HAP-1 (cell line): ENCODE data around the gene C4orf17.
A peak's percentile ranks its signal among the peaks of the same experiment; 100 is the strongest.

Source experiments
- DNase-seq, 2 experiments: peaks; one replicate each; pipeline ENCODE4 v3.0.0-alpha.2; 2016 to 2020; ENCODE audit warnings: low spot score in 2 of 2
- H3K27me3 ChIP-seq: fragments of 250-450 bp; sonication (Bioruptor Pico); 2 replicates; pipeline ENCODE4 v1.5.1; 2020; ENCODE audit warnings: low read depth, mild to moderate bottlenecking, moderate library complexity
- H3K36me3 ChIP-seq: fragments of 250-450 bp; sonication (Bioruptor Pico); replicated peaks from 2 replicates; pipeline ENCODE4 v1.5.1; 2020; ENCODE audit warnings: mild to moderate bottlenecking
- H3K4me1 ChIP-seq: fragments of 250-450 bp; sonication (Bioruptor Pico); 2 replicates; pipeline ENCODE4 v1.5.1; 2020; ENCODE audit warnings: mild to moderate bottlenecking
- H3K4me3 ChIP-seq: fragments of 250-450 bp; sonication (Bioruptor Pico); 2 replicates; pipeline ENCODE4 v1.5.1; 2020; ENCODE audit warnings: mild to moderate bottlenecking, moderate library complexity
- H3K9me3 ChIP-seq: fragments of 250-450 bp; sonication (Bioruptor Pico); 2 replicates; pipeline ENCODE4 v1.5.1; 2020; ENCODE audit warnings: mild to moderate bottlenecking, moderate library complexity
- in situ Hi-C: fragments of 300-500 bp; cut with MboI; formaldehyde crosslinking; loops from 3 replicates; pipeline ENCODE4 v1.14.3; 2020; ENCODE audit warnings: low sequenced_read_pairs, inconsistent platforms, mixed read lengths

Gene C4orf17

DNA sequence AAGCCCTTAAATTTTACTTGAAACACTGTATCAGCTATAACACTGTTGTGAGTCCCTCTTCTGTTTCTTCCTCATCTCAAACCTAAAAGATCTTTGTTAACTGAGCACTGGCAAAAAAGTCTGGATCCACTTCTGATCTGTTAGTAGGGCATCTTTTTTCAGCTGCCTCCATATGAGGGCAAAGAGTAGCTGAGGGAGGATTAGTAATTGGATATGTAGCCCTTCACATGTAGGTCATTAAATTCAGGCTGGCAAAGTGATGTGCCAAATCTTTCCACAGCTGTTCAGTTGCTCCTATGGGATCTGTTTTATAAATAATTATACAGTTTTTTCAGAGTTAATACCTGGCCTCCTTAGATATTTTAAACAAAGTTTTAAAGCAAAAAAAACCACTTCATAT lies 54.1 kb downstream of the C4orf17 start:
- Histone ChIP-seq H3K27me3 (no peaks in the 10 kb centered on the region), H3K36me3 (no peaks in the 10 kb centered on the region), H3K9me3 (no peaks in the 10 kb centered on the region), H3K4me3 (no peak overlapping the region), H3K4me1 (no peaks in the 10 kb centered on the region; the same call in 1 of the 2 replicates)
- in situ Hi-C loops: loop anchor here (5.0 kb wide), 1 partner anchor 242 kb away; no protein-coding TSS in a partner anchor
- no peak for DNase-seq

- in situ Hi-C loops: no loop called here
- Histone ChIP-seq H3K27me3 (no peaks in the 10 kb centered on the region), H3K36me3 (no peaks in the 10 kb centered on the region), H3K9me3 (no peaks in the 10 kb centered on the region), H3K4me3 (no peak overlapping the region), H3K4me1 (no peaks in the 10 kb centered on the region; the same call in 1 of the 2 replicates)
- DNase-seq: no peak
These were observed 61.1 kb downstream of the C4orf17 start for GRCh38 chr4:99571883-99572282.

- in situ Hi-C loops: no loop called here
- H3K4me1 ChIP-seq: no peaks in the 10 kb centered on the region; the same call in 1 of the 2 replicates
- no peaks in the 10 kb centered on the region for H3K27me3 ChIP-seq
- DNase-seq: no peak
- no peak overlapping the region for H3K4me3 ChIP-seq
- H3K9me3 ChIP-seq: no peaks in the 10 kb centered on the region
- no peaks in the 10 kb centered on the region for H3K36me3 ChIP-seq
These were observed 61.9 kb downstream of the C4orf17 start for GRCh38 chr4:99572527-99573240.

- no peak for DNase-seq
- in situ Hi-C loops: no loop called here
- no peaks in the 10 kb centered on the region; the same call in 1 of the 2 replicates for H3K4me1 ChIP-seq
- no peaks in the 10 kb centered on the region for H3K36me3 ChIP-seq
- H3K4me3 ChIP-seq: no peak overlapping the region
- H3K27me3 ChIP-seq: no peaks in the 10 kb centered on the region
- no peaks in the 10 kb centered on the region for H3K9me3 ChIP-seq
These were observed 63.0 kb downstream of the C4orf17 start for GRCh38 chr4:99573735-99574368.

- Histone ChIP-seq H3K9me3 (no peaks in the 10 kb centered on the region), H3K4me3 (no peak within 1 kb of the TSS), H3K4me1 (no peaks in the 10 kb centered on the region; the same call in 1 of the 2 replicates), H3K36me3 (no peaks in the 10 kb centered on the region), H3K27me3 (no peaks in the 10 kb centered on the region)
- in situ Hi-C loops: no loop called here
- peak in 1 of 2 experiments; percentile 52 for DNase-seq
These were observed 63.9 kb downstream of the C4orf17 start, which contains the start of gene MTTP for GRCh38 chr4:99574530-99575324. Gene MTTP (plus strand): TSS chr4:99574824. CDS start chr4:99574910, 86 bp downstream.

DNA sequence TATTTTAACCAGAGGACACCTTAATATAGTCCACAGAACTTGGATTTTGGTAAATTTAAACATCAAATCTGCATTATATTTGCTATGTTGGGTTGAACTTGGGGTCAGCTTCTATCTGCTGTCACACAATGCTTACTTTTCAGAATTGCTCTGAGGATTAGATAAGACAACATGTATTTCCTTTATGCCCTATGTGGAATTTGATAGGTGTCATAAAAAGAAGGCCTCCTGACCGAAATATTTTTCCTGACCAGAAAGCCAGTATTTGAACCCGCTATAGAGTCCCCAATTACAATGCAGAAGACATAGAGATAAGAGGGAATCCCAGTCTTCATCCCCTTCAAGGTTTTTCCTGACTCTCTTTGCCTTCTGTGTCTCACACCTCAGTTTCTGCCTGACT lies 67.9 kb downstream of the C4orf17 start:
- Histone ChIP-seq H3K4me1 (no peaks in the 10 kb centered on the region; the same call in 1 of the 2 replicates), H3K36me3 (no peaks in the 10 kb centered on the region), H3K9me3 (no peaks in the 10 kb centered on the region), H3K4me3 (no peak overlapping the region), H3K27me3 (peaks cover 6% of the 10 kb centered on the region)
- no peak for DNase-seq
- in situ Hi-C loops: no loop called here

DNA sequence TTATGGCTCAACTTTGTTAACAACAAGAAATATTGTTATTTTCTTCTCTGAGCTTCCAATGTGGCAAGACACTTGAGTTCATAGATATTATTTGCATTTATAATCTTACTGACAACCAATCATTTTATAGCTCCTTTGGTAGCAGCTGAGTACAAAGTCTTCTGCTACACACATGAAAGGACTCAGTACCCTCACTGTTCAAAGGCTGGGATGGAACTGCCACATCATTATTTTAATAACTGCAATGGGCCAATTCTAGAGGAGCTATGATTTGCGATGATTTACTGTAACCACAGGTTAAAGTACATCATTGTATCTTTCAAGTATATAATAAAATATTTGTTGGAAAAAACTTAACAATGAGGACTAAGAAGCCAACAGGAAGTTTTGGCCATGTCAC lies 74.7 kb downstream of the C4orf17 start:
- in situ Hi-C loops: no loop called here
- Histone ChIP-seq H3K36me3 (no peaks in the 10 kb centered on the region), H3K27me3 (peaks cover 8% of the 10 kb centered on the region)

GRCh38 chr4:99586322-99586721 lies 75.5 kb downstream of the C4orf17 start:
- no peaks in the 10 kb centered on the region for H3K4me1 ChIP-seq

More for the DNA sequence above, 74.7 kb downstream of the C4orf17 start:
- H3K4me1 ChIP-seq: no peaks in the 10 kb centered on the region
- no peaks in the 10 kb centered on the region for H3K9me3 ChIP-seq
- no peak for DNase-seq
- no peak overlapping the region for H3K4me3 ChIP-seq

GRCh38 chr4:99586797-99587196 lies 76.0 kb downstream of the C4orf17 start:
- Histone ChIP-seq H3K36me3 (no peaks in the 10 kb centered on the region), H3K27me3 (peaks cover 8% of the 10 kb centered on the region), H3K9me3 (no peaks in the 10 kb centered on the region), H3K4me1 (no peaks in the 10 kb centered on the region), H3K4me3 (no peak overlapping the region)
- in situ Hi-C loops: no loop called here
- DNase-seq: no peak

More at GRCh38 chr4:99586322-99586721, 75.5 kb downstream of the C4orf17 start:
- in situ Hi-C loops: no loop called here
- peaks cover 8% of the 10 kb centered on the region for H3K27me3 ChIP-seq
- no peak overlapping the region for H3K4me3 ChIP-seq
- no peaks in the 10 kb centered on the region for H3K9me3 ChIP-seq
- no peak for DNase-seq
- no peaks in the 10 kb centered on the region for H3K36me3 ChIP-seq

- H3K27me3 ChIP-seq: peaks cover 8% of the 10 kb centered on the region
These were observed 76.5 kb downstream of the C4orf17 start for GRCh38 chr4:99587309-99587708.

GRCh38 chr4:99587803-99588202 lies 77.0 kb downstream of the C4orf17 start:
- no peak overlapping the region for H3K4me3 ChIP-seq
- H3K9me3 ChIP-seq: no peaks in the 10 kb centered on the region
- H3K4me1 ChIP-seq: no peaks in the 10 kb centered on the region
- 0 out of 2 replicates have a peak, but pooled peaks cover 5% of the 10 kb centered on the region for H3K27me3 ChIP-seq
- in situ Hi-C loops: no loop called here
- DNase-seq: no peak
- H3K36me3 ChIP-seq: no peaks in the 10 kb centered on the region

More at GRCh38 chr4:99587309-99587708, 76.5 kb downstream of the C4orf17 start:
- Histone ChIP-seq H3K4me3 (no peak overlapping the region), H3K36me3 (no peaks in the 10 kb centered on the region), H3K9me3 (no peaks in the 10 kb centered on the region), H3K4me1 (no peaks in the 10 kb centered on the region)
- in situ Hi-C loops: no loop called here
- no peak for DNase-seq

DNA sequence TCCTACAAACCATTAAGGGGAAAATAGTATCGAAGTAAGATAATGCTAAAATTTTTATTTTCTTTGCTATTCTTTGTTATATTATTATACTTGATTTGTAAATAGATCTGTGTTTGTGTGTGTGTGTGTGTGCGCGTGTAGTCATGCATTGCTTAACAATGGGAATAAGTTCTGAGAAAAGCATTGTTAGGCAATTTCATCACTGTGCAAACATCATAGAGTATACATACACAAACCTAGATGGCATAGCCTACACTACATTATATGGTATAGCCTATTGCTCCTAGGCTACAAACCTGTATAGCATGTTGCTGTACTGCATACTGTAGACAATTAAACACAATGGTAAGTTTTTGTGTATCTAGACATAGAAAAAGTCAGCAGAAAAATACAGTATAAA lies 80.9 kb downstream of the C4orf17 start:
- in situ Hi-C loops: no loop called here
- Histone ChIP-seq H3K4me3 (no peak overlapping the region), H3K4me1 (no peaks in the 10 kb centered on the region), H3K9me3 (no peaks in the 10 kb centered on the region), H3K27me3 (no peaks in the 10 kb centered on the region), H3K36me3 (no peaks in the 10 kb centered on the region)
- DNase-seq: no peak
